GM23248 (cell line): ENCODE data around the gene GNL1.

ENCODE experiments used
- EZH2 ChIP-seq: fragments of 200-600 bp; sonication (generic); IDR thresholded peaks from 2 replicates; pipeline ENCODE4 v1.6.1; 2018; ENCODE audit warnings: antibody characterized with exemption, mild to moderate bottlenecking; ENCODE audit not compliant: insufficient read depth, poor library complexity, severe bottlenecking
- EZH2phosphoT487 ChIP-seq: fragments of 200-600 bp; sonication (generic); IDR thresholded peaks from 2 replicates; pipeline ENCODE4 v1.6.1; 2018; ENCODE audit warnings: antibody characterized with exemption, moderate library complexity, mild to moderate bottlenecking, low read depth; ENCODE audit not compliant: insufficient read depth

DNA sequence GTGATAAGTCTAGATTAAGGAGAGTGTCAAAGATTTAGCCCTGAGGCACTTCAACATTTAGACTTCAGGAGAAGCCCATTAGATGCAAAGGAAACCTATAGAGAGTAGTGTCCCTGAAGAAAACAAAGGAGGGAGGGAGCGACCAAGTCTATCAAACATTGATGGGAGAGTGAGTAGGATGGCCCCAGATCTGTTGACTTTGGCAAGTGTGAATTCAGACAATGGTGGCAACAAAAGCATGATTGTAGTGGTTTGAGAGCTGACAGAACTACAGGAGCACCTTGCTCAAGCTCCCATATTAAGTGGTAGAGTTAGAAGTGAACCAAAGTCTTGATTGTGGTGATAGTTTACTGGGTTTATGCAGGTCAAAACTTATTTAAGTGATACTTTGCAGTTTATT, 14.0 kb upstream of the GNL1 start:
- TF ChIP-seq EZH2, result no peak
- no peak for TF ChIP-seq EZH2phosphoT487
